IPS-18c (cell line): ENCODE measurements around the gene CRBN.

ENCODE experiments used
- H3K4me3 ChIP-seq: 2 replicates; pipeline ENCODE4 v1.7.0; 2013; ENCODE audit warnings: low read depth, mild to moderate bottlenecking, low read length, moderate library complexity; ENCODE audit not compliant: insufficient read depth
- H3K9me3 ChIP-seq: one replicate; pipeline ENCODE4 v1.6.1; 2013; ENCODE audit warnings: mild to moderate bottlenecking, low read length, moderate library complexity; ENCODE audit not compliant: control insufficient read depth, insufficient read depth

Gene CRBN

DNA sequence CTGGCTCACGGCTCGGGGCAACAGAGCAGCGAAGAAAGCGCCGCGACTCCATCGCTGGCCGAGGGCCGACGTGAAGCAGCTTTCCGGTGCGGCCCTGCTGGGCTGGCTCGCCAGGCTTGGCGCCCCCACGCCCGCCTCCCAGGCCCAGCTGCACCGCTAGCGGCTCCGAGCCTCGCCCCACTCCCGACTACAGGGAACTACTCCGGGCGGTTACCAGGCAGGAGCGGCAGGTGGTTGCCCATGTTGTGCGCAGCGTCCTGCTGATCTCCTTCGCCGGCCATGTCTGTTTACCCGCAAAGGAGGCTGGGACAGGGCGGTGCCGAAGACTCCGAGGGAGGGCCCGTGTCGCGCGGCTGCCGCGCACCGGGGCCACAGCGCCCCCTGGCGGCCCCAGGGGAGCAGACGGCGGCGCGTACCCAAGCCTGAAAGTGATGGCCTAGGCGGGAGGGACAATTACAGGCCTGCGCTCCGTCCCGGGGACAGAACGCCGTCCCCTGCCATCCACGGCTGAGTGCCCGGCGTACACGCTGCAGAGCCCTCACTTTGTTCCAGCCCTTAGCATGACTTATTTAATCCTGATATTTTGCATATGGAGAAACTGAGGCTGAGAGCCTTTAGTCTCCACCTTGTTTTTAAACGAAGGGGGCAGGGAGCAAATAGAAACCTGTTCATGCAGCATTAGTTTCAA, at the start of gene CRBN:
CRBN (minus strand) TSS at position 285 of the 688 bp plus-strand sequence; CDS start at position 281, 4 bp downstream.
- H3K9me3 ChIP-seq = no peaks in the 10 kb centered on the region
- H3K4me3 ChIP-seq = peak within 1 kb of the TSS; percentile 95

- H3K9me3 ChIP-seq = no peaks in the 10 kb centered on the region
- no peak overlapping the region for H3K4me3 ChIP-seq
Measured at GRCh38 chr3:3227640-3228039, 48.1 kb upstream of the CRBN start.

DNA sequence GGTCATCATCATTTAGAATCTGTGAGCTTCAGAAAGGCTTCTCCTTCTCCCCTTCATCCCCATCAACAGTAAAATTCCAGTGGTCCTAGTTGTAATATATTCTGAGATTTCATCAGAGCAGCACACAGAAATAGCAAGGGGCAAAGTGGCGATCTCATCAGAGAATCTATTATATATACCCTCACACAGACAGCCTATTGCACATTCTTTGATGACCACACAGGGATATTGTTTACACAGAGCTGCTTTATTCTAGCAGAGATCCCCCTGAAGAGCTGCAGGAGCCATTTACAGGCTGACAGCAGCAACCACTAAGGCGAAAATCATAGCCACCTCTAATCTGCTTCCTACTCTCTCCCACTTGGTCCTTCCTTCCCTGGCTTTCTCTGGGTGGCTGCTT, 42.0 kb upstream of the CRBN start:
- Histone ChIP-seq H3K4me3 (no peak overlapping the region), H3K9me3 (no peaks in the 10 kb centered on the region)

DNA sequence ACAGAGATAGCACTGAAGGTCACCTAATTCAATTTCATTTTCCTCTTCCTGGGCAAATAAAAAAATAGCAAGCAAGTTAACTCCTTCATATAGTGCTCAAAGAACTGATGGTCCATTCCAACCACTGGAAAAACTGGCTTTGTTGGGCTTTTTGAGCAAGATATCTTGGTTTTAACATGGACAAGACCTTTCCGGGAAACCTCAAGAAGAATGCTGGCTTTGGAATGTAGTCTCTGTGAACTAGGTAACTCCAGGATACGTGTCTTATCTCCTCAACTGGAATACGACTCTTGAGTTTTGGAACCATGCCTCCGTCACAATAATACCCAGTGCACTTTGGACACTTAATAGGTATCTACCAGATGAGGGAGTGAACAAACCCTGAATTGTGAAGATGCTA, 36.9 kb upstream of the CRBN start:
- H3K4me3 ChIP-seq = no peak overlapping the region
- H3K9me3 ChIP-seq = no peaks in the 10 kb centered on the region

DNA sequence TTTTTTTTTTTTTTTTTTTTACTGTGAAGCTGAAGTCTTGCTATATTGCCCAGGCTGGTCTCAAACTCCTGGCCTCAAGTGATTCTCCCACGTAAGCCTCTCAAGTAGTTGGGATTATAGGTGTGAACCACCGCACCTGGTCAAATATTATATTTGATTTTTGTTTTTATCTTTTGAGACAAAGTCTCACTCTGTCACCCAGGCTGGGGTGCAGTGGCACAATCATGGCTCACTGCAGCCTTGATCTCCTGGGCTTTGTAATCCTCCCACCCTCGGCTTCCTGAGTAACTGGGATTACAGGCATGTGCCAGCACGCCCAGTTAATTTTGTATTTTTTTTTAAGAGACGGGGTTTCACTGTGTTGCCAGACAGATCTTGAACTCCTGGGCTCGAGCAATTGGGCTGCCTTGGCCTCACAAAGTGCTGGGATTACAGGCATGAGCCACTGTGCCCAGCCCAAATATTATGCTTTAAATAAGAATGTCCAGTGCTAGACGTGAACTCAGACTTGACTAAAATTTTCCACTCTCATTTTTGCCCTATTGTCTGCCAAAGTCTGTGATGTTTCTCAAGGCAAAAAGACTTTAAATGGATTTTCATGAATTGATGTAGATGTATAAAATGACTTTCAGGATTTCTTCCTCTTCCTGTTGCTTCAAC, 33.4 kb upstream of the CRBN start:
- H3K4me3 ChIP-seq = no peak overlapping the region
- no peaks in the 10 kb centered on the region for H3K9me3 ChIP-seq

- Histone ChIP-seq H3K9me3 (no peaks in the 10 kb centered on the region), H3K4me3 (no peak overlapping the region)
Measured at GRCh38 chr3:3209714-3210113, 30.2 kb upstream of the CRBN start.

- Histone ChIP-seq H3K9me3 (peaks cover 2% of the 10 kb centered on the region), H3K4me3 (no peak overlapping the region)
Measured at GRCh38 chr3:3209057-3209456, 29.6 kb upstream of the CRBN start.

- H3K4me3 ChIP-seq = no peak overlapping the region
Measured at GRCh38 chr3:3201611-3202010, 22.1 kb upstream of the CRBN start.

DNA sequence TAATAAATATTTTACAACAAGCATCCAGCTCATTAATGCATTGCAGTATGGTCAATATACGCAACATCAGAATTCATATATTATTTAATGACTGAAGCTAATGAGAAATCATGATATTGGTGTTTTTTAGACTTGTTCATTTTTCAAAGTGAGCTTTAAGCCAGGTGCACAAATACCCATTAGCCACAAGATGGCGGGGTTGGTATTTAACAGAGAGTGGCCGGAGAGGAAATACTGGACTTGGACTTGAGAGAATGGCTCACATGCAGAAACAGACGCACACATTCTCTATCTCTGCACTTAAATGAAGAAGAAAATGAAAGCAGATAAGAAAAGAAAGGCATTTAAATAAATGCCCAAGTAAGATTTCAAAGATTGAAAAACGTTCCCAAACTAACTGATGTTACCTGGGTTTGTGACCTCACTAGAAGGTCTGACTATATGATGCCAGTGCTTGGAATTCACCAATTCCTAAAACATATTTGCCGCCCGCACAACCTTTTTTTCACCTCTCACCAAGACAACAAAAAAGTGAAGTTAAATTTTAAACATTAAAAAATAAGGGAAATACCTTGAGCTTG, 21.2 kb upstream of the CRBN start:
- Histone ChIP-seq H3K4me3 (no peak overlapping the region), H3K9me3 (peaks cover 2% of the 10 kb centered on the region)

More at GRCh38 chr3:3201611-3202010, 22.1 kb upstream of the CRBN start:
- peaks cover 2% of the 10 kb centered on the region for H3K9me3 ChIP-seq

GRCh38 chr3:3199306-3199705, 19.8 kb upstream of the CRBN start:
- Histone ChIP-seq H3K9me3 (no peaks in the 10 kb centered on the region), H3K4me3 (no peak overlapping the region)

DNA sequence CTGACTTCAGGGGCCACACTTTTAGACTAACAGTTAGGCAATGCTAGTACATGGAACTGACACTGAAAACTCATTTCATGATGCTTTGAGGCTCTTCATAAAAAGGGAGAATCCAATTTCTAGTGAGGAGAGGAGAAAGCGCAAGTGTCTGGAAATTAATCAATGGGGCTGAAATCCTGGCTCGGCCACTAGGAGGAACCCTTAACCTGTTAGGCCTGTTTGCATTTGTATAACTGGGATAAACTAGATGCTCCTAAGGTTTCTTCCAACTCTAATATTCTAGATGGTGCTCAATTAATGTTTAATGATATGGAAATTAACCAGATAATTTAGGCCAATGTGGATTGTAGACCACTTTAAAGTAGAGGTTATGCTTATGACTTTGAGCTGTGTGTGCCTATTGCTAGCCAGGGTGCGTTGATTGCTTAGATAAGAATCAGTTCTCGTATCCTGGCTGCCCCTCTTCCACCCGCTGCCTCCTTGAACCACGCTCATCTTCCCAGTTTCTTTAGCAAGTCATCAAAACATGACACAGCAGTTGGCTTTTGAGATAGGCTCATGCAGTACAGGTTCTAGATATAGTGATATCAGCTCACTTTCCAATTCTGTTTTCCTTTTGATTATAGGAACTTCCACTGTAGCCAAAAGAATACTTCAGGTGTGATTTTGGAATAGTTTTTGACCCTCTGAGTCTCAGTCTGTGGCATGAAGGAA, 16.8 kb upstream of the CRBN start:
- H3K4me3 ChIP-seq = no peak overlapping the region
- no peaks in the 10 kb centered on the region for H3K9me3 ChIP-seq

- H3K4me3 ChIP-seq = no peak overlapping the region
- no peaks in the 10 kb centered on the region for H3K9me3 ChIP-seq
Measured at GRCh38 chr3:3194861-3195260, 15.4 kb upstream of the CRBN start.

DNA sequence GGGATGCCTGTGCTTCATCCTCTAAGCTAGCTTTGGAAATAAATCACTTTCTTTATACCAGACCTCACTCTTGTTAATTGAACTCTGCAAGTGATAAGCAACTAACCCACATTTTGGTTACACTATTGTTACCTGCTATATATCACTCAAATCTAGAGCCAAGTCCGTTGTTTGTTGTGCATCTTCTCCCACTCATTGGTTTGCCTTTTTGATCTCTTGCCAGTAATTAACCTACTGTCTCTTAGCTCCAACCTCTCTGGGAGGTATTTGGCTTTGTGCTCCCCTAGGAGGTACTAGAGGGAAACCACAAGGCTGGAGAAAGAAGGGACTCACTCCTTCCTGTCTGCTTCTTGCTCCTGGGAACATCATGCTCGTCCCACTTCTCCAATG, 12.8 kb upstream of the CRBN start:
- Histone ChIP-seq H3K4me3 (no peak overlapping the region), H3K9me3 (no peaks in the 10 kb centered on the region)

GRCh38 chr3:3191675-3192285, 12.3 kb upstream of the CRBN start:
- no peak overlapping the region for H3K4me3 ChIP-seq
- H3K9me3 ChIP-seq = no peaks in the 10 kb centered on the region

DNA sequence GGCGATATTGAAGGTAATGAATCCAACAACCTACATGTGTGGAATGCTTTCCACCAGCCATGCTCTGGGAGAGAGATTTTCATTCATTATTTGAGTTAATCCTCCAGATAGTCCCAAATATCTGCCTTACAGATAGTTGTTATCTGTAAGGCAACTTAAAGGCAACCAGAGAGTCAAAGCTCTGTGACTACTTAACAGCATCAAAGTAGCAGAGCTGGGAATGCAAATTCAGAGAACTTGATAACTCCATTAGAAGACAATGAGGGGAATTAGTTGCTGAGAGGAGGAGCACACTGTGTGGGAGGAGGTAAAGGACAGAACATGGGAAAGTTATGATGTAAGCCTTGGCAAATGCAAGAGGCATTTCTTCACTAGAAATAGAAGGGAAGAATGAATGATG, 10.5 kb upstream of the CRBN start:
- H3K9me3 ChIP-seq = no peaks in the 10 kb centered on the region
- no peak overlapping the region for H3K4me3 ChIP-seq

- no peaks in the 10 kb centered on the region for H3K9me3 ChIP-seq
- H3K4me3 ChIP-seq = no peak overlapping the region
Measured at GRCh38 chr3:3189102-3189727, 9.7 kb upstream of the CRBN start.

DNA sequence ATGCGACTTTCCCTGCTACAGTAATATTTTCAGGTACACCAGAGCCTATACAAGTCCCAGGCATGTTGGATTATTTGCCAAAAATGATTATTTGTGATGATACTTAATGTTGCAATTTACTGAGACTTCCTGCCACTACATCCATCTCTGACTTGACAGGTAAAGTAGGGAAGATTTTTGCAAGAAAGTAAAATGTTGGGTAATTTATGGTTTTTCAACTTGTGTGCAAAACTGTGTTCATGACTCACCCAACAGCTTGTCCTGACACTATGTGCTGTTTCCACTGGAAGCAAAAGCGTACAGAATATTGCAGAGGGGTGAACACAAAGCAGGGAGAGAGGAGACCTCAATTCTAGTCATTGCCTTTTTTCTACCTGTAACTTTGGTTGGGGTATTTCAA, 5.4 kb upstream of the CRBN start:
- Histone ChIP-seq H3K4me3 (no peak overlapping the region), H3K9me3 (no peaks in the 10 kb centered on the region)
